ES-I3 (cell line): ENCODE results near the gene JPH2.
"Not testable (repeated sequence)": the region's sequence is repeated elsewhere in the genome, so short reads cannot be mapped to it uniquely, and the experiment has no call there.

Source experiments
- H3K36me3 ChIP-seq: 2 replicates; pipeline ENCODE4 v1.6.1; 2013; ENCODE audit warnings: mild to moderate bottlenecking, low read length, control low read depth, moderate library complexity; ENCODE audit not compliant: insufficient read depth
- H3K4me1 ChIP-seq: 2 replicates; pipeline ENCODE4 v1.6.1; 2013; ENCODE audit warnings: mild to moderate bottlenecking, control low read depth, low read length; ENCODE audit not compliant: insufficient read depth
- H3K9ac ChIP-seq: 2 replicates; pipeline ENCODE4 v1.6.1; 2013; ENCODE audit warnings: low read depth, mild to moderate bottlenecking, low read length, moderate library complexity
- H3K9me3 ChIP-seq: 2 replicates; pipeline ENCODE4 v1.6.1; 2013; ENCODE audit warnings: mild to moderate bottlenecking, low read length, moderate library complexity; ENCODE audit not compliant: control insufficient read depth, insufficient read depth

Gene JPH2

DNA sequence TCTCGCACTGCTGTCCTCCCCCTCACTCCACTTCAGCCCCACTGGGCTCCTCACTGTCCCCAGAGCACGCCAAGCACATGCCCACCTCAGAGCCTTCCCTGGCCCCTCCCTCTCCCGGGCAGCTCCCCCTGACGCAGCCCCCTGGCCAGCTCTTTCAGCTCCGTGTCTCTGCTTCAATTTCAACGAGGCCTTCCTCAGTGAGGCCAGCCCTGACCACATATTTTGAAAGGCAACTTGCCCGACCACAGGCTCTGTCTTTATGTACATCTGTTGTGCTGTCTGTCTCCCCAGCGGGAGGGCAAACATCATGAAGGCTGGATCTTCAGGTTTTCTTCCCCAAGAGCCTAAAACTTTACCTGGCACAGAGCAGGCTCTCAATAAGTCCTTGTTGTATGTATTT, 44.6 kb downstream of the JPH2 start:
- no peaks in the 10 kb centered on the region for H3K36me3 ChIP-seq
- H3K9me3 ChIP-seq: no peaks in the 10 kb centered on the region
- H3K9ac ChIP-seq: no peak overlapping the region
- peaks cover 8% of the 10 kb centered on the region; the same call in 1 of the 2 replicates for H3K4me1 ChIP-seq

GRCh38 chr20:44141873-44142272, 45.1 kb downstream of the JPH2 start:
- no peaks in the 10 kb centered on the region for H3K9me3 ChIP-seq
- H3K4me1 ChIP-seq: peaks cover 10% of the 10 kb centered on the region; the same call in 1 of the 2 replicates
- no peaks in the 10 kb centered on the region for H3K36me3 ChIP-seq
- H3K9ac ChIP-seq: no peak overlapping the region

- no peak overlapping the region for H3K9ac ChIP-seq
- no peaks in the 10 kb centered on the region for H3K9me3 ChIP-seq
- H3K4me1 ChIP-seq: peaks cover 11% of the 10 kb centered on the region; the same call in 1 of the 2 replicates
- H3K36me3 ChIP-seq: no peaks in the 10 kb centered on the region
Observed at GRCh38 chr20:44138867-44139266, 48.1 kb downstream of the JPH2 start.

- no peaks in the 10 kb centered on the region for H3K36me3 ChIP-seq
- no peaks in the 10 kb centered on the region for H3K9me3 ChIP-seq
- peaks cover 11% of the 10 kb centered on the region; the same call in 1 of the 2 replicates for H3K4me1 ChIP-seq
- H3K9ac ChIP-seq: peak overlapping the region; percentile 20; the same call in 1 of the 2 replicates
Observed at GRCh38 chr20:44137266-44137801, 49.7 kb downstream of the JPH2 start.

DNA sequence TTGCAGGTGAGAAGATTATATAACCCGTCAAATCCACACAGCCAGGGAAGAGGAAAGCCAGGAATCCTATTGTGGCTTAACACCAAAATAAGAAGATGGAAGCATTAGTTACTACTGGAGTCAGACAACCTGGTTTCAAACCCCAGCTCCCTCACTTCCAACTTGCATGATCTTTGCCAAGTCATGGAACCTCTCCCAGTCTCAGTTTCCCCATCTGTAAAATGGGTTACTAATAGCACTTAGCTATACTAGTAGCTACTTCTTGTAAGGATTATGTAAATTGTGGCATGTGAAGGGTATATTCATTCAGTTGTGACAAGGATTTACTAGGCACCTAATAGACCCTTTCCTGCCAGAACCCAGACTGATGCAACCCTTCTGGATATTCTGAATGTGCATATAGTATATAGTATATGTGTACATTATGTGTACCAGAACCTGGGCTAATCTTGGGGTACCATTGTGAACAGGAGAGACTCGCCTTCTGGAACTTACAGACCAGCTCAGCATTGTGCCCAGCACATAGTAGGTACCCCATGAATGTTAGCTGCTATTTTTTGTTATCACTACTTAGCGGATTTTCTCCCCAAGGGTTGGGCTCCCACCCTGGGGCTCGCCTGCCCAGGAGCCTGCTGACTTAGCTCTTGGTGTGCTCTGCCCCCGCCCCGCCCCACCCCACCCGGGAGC, 50.3 kb downstream of the JPH2 start:
- no peaks in the 10 kb centered on the region for H3K36me3 ChIP-seq
- no peak overlapping the region for H3K9ac ChIP-seq
- H3K9me3 ChIP-seq: no peaks in the 10 kb centered on the region
- peaks cover 11% of the 10 kb centered on the region; the same call in 1 of the 2 replicates for H3K4me1 ChIP-seq

DNA sequence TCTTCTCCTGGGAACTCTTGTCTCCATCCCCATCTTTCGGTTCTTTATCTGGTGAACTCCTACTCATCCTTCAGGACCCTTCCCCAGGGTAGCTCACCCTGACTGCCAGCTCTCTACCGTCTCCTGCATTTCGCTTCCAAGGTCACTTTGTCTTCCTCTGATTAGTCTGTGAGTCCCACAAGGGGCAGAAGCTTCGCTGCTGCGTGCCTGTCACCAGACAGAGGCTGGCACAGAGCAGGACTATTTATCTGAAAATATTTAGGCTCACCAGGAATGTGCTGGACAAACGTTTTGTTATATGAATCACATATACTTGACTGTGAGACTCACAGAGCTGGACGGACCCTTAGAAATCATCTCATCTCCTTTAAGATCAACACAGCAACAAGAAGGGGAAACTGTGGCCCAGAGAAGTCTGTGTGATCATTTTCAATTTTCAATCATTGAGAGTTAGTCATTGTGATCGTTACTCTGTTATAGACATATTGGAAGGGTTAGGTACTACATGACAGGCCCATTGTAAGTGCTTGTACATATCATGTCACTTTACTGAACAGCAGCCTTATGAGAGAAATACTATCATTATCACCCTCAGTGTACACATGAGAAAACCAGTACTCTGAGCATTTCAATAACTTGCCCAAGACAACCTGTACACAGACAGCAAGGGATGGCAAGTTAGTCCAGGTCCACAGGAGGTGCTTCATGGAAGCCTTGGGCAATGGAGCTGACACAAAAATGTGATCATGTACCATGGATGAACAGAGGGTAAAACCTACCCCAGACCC, 51.4 kb downstream of the JPH2 start:
- Histone ChIP-seq H3K9me3 (no peaks in the 10 kb centered on the region), H3K9ac (no peak overlapping the region), H3K4me1 (peaks cover 11% of the 10 kb centered on the region; the same call in 1 of the 2 replicates), H3K36me3 (no peaks in the 10 kb centered on the region)

GRCh38 chr20:44135012-44135412, 52.0 kb downstream of the JPH2 start:
- Histone ChIP-seq H3K36me3 (no peaks in the 10 kb centered on the region), H3K9ac (no peak overlapping the region), H3K9me3 (no peaks in the 10 kb centered on the region), H3K4me1 (peaks cover 11% of the 10 kb centered on the region; the same call in 1 of the 2 replicates)

GRCh38 chr20:44133424-44133823, 53.6 kb downstream of the JPH2 start:
- H3K9me3 ChIP-seq: no peaks in the 10 kb centered on the region
- no peaks in the 10 kb centered on the region for H3K36me3 ChIP-seq
- no peak overlapping the region for H3K9ac ChIP-seq
- H3K4me1 ChIP-seq: peaks cover 7% of the 10 kb centered on the region; the same call in 1 of the 2 replicates

GRCh38 chr20:44131704-44132103, 55.3 kb downstream of the JPH2 start:
- Histone ChIP-seq H3K9ac (no peak overlapping the region), H3K9me3 (no peaks in the 10 kb centered on the region), H3K36me3 (no peaks in the 10 kb centered on the region), H3K4me1 (no peaks in the 10 kb centered on the region; the same call in 1 of the 2 replicates)

DNA sequence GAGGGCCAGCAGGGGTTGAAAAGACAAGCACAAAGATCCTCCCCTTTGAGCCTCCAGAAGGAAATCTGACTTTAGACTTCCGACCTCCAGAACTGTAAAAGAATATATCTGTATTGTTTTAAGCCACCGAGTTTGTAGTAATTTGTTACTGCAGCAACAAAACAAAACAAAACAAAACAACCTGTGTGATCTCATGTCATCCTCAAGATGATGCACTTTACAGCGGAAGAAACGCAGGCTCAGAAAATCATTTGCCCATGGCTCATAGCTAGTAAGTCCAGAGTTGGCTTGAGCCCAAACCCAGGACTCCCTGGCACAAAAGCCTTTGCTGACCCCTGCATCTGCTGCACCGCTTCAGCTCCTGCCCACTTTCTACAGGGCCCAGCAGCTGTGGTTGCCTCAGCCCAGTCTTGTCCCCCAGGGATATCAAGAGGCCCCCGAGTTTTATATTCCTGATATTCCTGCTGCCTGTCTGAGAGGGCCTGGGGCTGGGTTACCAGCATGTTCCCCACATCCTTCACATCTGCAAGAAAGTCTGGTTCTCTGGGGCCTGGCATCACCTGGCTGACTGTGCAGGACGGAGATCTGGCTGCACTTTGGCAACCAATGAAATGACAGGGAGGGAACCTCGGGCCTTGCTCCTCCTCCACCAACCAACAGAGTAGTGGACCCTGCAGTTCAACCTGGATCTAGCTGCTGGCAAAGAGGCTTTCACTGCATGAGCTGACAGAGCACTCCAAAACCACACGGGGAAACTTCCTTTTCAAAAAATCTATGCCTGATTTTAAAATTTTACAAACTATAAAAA, 56.9 kb downstream of the JPH2 start:
- H3K9ac ChIP-seq: no peak overlapping the region
- no peaks in the 10 kb centered on the region for H3K9me3 ChIP-seq
- H3K36me3 ChIP-seq: no peaks in the 10 kb centered on the region
- H3K4me1 ChIP-seq: no peaks in the 10 kb centered on the region

DNA sequence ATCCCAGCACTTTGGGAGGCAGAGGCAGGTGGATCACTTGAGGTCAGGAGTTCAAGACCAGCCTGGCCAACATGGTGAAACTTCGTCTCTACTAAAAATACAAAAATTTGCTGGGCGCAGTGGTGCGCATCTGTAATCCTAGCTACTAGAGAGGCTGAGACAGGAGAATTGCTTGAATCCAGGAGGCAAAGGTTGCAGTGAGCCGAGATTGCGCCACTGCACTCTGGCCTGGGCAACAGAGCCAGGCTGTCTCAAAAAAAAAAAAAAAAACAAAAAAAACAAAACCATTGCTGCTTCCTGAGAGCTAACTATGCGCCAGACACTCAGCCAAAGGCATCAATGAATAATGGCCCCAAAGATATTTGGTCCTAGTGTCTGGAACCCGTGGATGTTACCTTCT, 57.7 kb downstream of the JPH2 start:
- not testable (repeated sequence) for H3K9me3 ChIP-seq, H3K4me1 ChIP-seq, H3K9ac ChIP-seq, H3K36me3 ChIP-seq

DNA sequence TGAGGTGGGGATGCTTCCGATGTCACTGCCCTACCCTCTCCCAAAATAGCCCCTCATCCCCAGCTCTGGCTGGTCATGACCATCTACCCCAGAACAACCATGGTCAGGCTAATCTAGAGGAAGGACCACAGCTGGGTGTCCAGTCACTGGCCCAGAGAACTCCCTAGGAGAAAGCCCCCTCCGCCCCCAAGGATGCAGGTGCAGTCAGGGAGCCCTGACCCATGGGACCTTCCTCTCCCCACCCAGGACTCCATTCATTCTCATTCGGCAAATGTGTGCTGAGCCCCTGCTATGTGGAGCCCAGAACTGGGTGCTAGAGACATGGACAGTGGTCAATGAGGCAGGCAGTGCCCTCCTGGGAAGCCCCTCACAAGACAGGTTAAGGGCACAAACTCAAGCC, 60.5 kb downstream of the JPH2 start:
- Histone ChIP-seq H3K36me3 (no peaks in the 10 kb centered on the region), H3K9ac (no peak overlapping the region), H3K4me1 (0 out of 2 replicates have a peak, but pooled peaks cover 8% of the 10 kb centered on the region), H3K9me3 (no peaks in the 10 kb centered on the region)

DNA sequence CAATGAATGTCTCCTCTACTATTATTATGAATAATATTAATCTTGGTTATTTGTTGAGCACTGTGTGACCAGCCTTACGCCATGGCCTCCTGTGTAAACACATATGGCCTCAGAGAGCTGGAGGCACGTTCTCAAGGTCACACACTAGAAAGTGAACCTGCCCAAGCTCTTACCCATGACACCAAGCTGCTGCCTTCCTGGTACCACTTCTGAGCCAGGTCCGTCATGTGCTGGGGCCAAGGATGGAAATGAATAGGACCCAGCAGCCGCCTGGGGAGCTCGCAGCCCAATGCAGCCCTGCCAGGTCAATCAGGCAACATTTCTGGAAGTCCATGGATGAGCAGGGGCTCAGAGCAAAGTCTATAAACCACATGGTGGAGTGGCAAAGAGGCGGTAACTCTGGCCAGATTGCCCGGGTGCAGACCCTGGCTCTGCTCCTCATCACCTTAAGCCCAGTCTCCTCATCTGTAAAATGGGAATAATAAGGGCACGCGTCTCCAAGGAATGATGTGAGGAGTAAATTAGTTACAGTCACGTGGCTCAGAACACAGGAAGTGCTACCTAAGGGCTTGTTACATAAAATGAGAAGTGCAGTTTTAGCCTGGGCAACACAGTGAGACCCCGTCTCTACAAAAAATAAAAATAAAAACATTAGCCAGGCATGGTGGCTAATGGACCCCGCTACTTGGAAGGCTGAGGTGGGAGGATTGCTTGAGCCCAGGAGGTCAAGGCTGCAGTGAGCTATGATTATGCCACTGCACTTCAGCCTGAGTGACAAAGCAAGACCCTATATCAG, 61.5 kb downstream of the JPH2 start:
- Histone ChIP-seq H3K4me1 (0 out of 2 replicates have a peak, but pooled peaks cover 8% of the 10 kb centered on the region), H3K36me3 (no peaks in the 10 kb centered on the region), H3K9me3 (no peaks in the 10 kb centered on the region), H3K9ac (no peak overlapping the region)
